ENCODE data around the gene EXOG.

The EXOG gene

GRCh38 chr3:38473229-38473628 lies 22.9 kb upstream of the EXOG start:
- no peak for DNase-seq (ENCODE audit: low read depth)

- no peak for DNase-seq (ENCODE audit: low read depth)
These were observed 21.1 kb upstream of the EXOG start for GRCh38 chr3:38474928-38475605.

- DNase-seq (ENCODE audit: low read depth): no peak
These were observed 20.4 kb upstream of the EXOG start for GRCh38 chr3:38475716-38476115.

GRCh38 chr3:38476157-38476756 lies 19.9 kb upstream of the EXOG start:
- no peak for DNase-seq (ENCODE audit: low read depth)

GRCh38 chr3:38477057-38477820 lies 18.9 kb upstream of the EXOG start:
- DNase-seq (ENCODE audit: low read depth): no peak

GRCh38 chr3:38477839-38478450 lies 18.2 kb upstream of the EXOG start:
- DNase-seq (ENCODE audit: low read depth): no peak

GRCh38 chr3:38478901-38479300 lies 17.2 kb upstream of the EXOG start:
- DNase-seq (ENCODE audit: low read depth): no peak

- peak; percentile 10 for DNase-seq (ENCODE audit: low read depth)
These were observed 16.6 kb upstream of the EXOG start for GRCh38 chr3:38479431-38480092.

GRCh38 chr3:38480093-38480445 lies 16.1 kb upstream of the EXOG start:
- DNase-seq (ENCODE audit: low read depth): no peak

- no peak for DNase-seq (ENCODE audit: low read depth)
These were observed 15.2 kb upstream of the EXOG start for GRCh38 chr3:38480930-38481329.

GRCh38 chr3:38482951-38483350 lies 13.2 kb upstream of the EXOG start:
- no peak for DNase-seq (ENCODE audit: low read depth)

- no peak for DNase-seq (ENCODE audit: low read depth)
These were observed 8.8 kb upstream of the EXOG start for GRCh38 chr3:38487323-38487722.

- DNase-seq (ENCODE audit: low read depth): no peak
These were observed 7.2 kb upstream of the EXOG start for GRCh38 chr3:38488949-38489348.

- DNase-seq (ENCODE audit: low read depth): no peak
These were observed 6.4 kb upstream of the EXOG start for GRCh38 chr3:38489766-38490165.

- no peak for DNase-seq (ENCODE audit: low read depth)
These were observed 5.7 kb upstream of the EXOG start for GRCh38 chr3:38490281-38491030.

GRCh38 chr3:38491215-38491614 lies 4.9 kb upstream of the EXOG start:
- no peak for DNase-seq (ENCODE audit: low read depth)

- DNase-seq (ENCODE audit: low read depth): no peak
These were observed 3.1 kb upstream of the EXOG start for GRCh38 chr3:38493031-38493430.

GRCh38 chr3:38497031-38497430 lies 891 bp downstream of the EXOG start:
- DNase-seq (ENCODE audit: low read depth): no peak

GRCh38 chr3:38500688-38501417 lies 4.7 kb downstream of the EXOG start:
- DNase-seq (ENCODE audit: low read depth): no peak

GRCh38 chr3:38507120-38507519 lies 11.0 kb downstream of the EXOG start:
- DNase-seq (ENCODE audit: low read depth): no peak

GRCh38 chr3:38509732-38510131 lies 13.6 kb downstream of the EXOG start:
- no peak for DNase-seq (ENCODE audit: low read depth)
